ENCODE measurements around the gene C14orf39.

GRCh38 chr14:60482743-60483142 is 3.1 kb downstream of the C14orf39 start:
- TF ChIP-seq CTCF (IDR thresholded peaks at IDR 0.05) (no peak), POLR2A (IDR thresholded peaks at IDR 0.05) (no peak)
